MCF 10A (cell line): ENCODE data around the gene C1orf56. TPM values are rescaled to one million over a fixed set of nuclear protein-coding genes. Genes with fewer than 3 reads are reported as not detected.
A peak's percentile ranks its signal among the peaks of the same experiment; 100 is the strongest.

Experiments
- Bru-seq: library from RNA; stranded (reverse); fragments of 400-500 nt; gene quantifications from one replicate; lab custom pipeline; 2021; lab: Mats Ljungman, UMichigan
- BruChase-seq, 2 experiments: library from RNA; stranded (reverse); fragments of 400-500 nt; gene quantifications; one replicate each; lab custom pipeline; 2021; lab: Mats Ljungman, UMichigan
- BruUV-seq: library from RNA; stranded (reverse); fragments of 400-500 nt; replicated peaks from 2 replicates; lab custom pipeline; 2021; lab: Mats Ljungman, UMichigan
- CTCF ChIA-PET: fragments of 300-600 bp; sonication (Branson Sonifier 250); formaldehyde crosslinking; extraction: SDS; loops from one replicate; lab custom pipeline; 2021; ENCODE audit warnings: antibody characterized with exemption, inconsistent platforms; lab: Yijun Ruan, JAX
- POLR2A ChIA-PET: fragments of 300-600, 350-650 bp; sonication (Branson Sonifier 250); formaldehyde crosslinking; extraction: SDS; loops from one replicate; lab custom pipeline; 2020; ENCODE audit warnings: antibody characterized with exemption, inconsistent platforms; lab: Yijun Ruan, JAX
- DNase-seq: peaks from one replicate; pipeline ENCODE4 v3.0.0-alpha.2; 2018; ENCODE audit not compliant: unreplicated experiment
- H3K27ac Mint-ChIP-seq: one replicate; pipeline ENCODE4 v1.8.0; 2022; ENCODE audit warnings: mild to moderate bottlenecking, low read depth, mixed read lengths; ENCODE audit not compliant: unreplicated experiment
- H3K27me3 Mint-ChIP-seq: one replicate; pipeline ENCODE4 v1.8.0; 2022; ENCODE audit warnings: mixed read lengths; ENCODE audit not compliant: insufficient read depth, unreplicated experiment
- H3K36me3 Mint-ChIP-seq: one replicate; pipeline ENCODE4 v1.8.0; 2022; ENCODE audit warnings: mild to moderate bottlenecking, moderate library complexity, mixed read lengths; ENCODE audit not compliant: insufficient read depth, unreplicated experiment
- H3K4me1 Mint-ChIP-seq: one replicate; pipeline ENCODE4 v1.8.0; 2022; ENCODE audit warnings: mixed read lengths; ENCODE audit not compliant: insufficient read depth, unreplicated experiment
- H3K4me3 Mint-ChIP-seq: one replicate; pipeline ENCODE4 v1.8.0; 2022; ENCODE audit warnings: mild to moderate bottlenecking, moderate library complexity, mixed read lengths; ENCODE audit not compliant: unreplicated experiment
- H3K9me3 Mint-ChIP-seq: one replicate; pipeline ENCODE4 v1.8.0; 2022; ENCODE audit warnings: mixed read lengths; ENCODE audit not compliant: unreplicated experiment
- intact Hi-C: fragments of 100-400 bp; cut with micrococcal nuclease; formaldehyde crosslinking; loops from 2 replicates; pipeline ENCODE4 v1.14.1; 2022
- long read RNA-seq: library from polyadenylated mRNA; stranded (forward); transcript quantifications from one replicate; pipeline ENCODE4 v2.0.0, GENCODE V29; 2022
- total RNA-seq: library from RNA; stranded (reverse); gene quantifications from 2 replicates; pipeline ENCODE4 v1.2.3, GENCODE V29; 2022
- TF ChIP-seq, protein P1 (sequence below): fragments of 200-600 bp; IDR thresholded peaks from one replicate; pipeline ENCODE4 v1.8.0; 2022; ENCODE audit warnings: antibody characterized with exemption, mild to moderate bottlenecking; ENCODE audit not compliant: unreplicated experiment

The C1orf56 gene, protein sequence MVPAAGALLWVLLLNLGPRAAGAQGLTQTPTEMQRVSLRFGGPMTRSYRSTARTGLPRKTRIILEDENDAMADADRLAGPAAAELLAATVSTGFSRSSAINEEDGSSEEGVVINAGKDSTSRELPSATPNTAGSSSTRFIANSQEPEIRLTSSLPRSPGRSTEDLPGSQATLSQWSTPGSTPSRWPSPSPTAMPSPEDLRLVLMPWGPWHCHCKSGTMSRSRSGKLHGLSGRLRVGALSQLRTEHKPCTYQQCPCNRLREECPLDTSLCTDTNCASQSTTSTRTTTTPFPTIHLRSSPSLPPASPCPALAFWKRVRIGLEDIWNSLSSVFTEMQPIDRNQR
- total RNA-seq (2.2 and 2.7 TPM in 2 replicates), Bru-seq, nascent RNA (percentile 47 among the genes with signal in this experiment), BruChase-seq, experiment 1, labeled RNA remaining after a 6-hour chase (percentile 64 among the genes with signal in this experiment), BruChase-seq, experiment 2, labeled RNA remaining after a 2-hour chase (percentile 49 among the genes with signal in this experiment)
- long read RNA-seq, transcript C1orf56-201 (2 exons, 2,096 nt), result major isoform, 6 of 7 reads
- long read RNA-seq, partial matches to known transcripts, result 0 of 7 reads
- long read RNA-seq, other reads (novel, unspliced or antisense), result 1 of 7 reads

DNA sequence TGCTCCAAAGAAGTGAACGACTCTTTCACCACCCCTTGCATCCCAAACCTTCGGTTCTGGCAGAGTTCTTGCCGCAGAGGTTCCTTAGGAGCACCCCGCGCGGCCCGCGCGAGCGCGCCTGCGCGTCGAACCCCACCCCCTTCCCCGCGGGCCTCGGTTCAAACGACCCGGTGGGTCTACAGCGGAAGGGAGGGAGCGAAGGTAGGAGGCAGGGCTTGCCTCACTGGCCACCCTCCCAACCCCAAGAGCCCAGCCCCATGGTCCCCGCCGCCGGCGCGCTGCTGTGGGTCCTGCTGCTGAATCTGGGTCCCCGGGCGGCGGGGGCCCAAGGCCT lies at the start of gene C1orf56:
TSS of gene C1orf56 (plus strand) at position 161 of the 334 bp plus-strand sequence. CDS start at position 258, 97 bp downstream.
- POLR2A ChIA-PET, result interaction anchor here (0.6 to 9.7 kb wide), 18 partner anchors 9 to 813 kb away, joined by 3 to 90 read pairs (median 4); partner anchors contain the start of genes CDC42SE1, LYSMD1, MINDY1 and MLLT11
- Mint-ChIP-seq H3K4me3 (peak within 1 kb of the TSS; percentile 85), H3K27me3 (no peaks in the 10 kb centered on the region), H3K27ac (peak within 1 kb of the TSS; percentile 79), H3K36me3 (peaks cover 30% of the 10 kb centered on the region), H3K9me3 (no peaks in the 10 kb centered on the region), H3K4me1 (peaks cover 21% of the 10 kb centered on the region)
- BruUV-seq, result no TSS peak
- intact Hi-C loops, result no loop called here
- TF ChIP-seq, protein P1, sequence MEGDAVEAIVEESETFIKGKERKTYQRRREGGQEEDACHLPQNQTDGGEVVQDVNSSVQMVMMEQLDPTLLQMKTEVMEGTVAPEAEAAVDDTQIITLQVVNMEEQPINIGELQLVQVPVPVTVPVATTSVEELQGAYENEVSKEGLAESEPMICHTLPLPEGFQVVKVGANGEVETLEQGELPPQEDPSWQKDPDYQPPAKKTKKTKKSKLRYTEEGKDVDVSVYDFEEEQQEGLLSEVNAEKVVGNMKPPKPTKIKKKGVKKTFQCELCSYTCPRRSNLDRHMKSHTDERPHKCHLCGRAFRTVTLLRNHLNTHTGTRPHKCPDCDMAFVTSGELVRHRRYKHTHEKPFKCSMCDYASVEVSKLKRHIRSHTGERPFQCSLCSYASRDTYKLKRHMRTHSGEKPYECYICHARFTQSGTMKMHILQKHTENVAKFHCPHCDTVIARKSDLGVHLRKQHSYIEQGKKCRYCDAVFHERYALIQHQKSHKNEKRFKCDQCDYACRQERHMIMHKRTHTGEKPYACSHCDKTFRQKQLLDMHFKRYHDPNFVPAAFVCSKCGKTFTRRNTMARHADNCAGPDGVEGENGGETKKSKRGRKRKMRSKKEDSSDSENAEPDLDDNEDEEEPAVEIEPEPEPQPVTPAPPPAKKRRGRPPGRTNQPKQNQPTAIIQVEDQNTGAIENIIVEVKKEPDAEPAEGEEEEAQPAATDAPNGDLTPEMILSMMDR, result no peak
- DNase-seq, result peak; percentile 61
- CTCF ChIA-PET, result interaction anchor here (0.6 to 2.5 kb wide), 12 partner anchors 8 to 123 kb away, joined by 3 to 17 read pairs (median 4); no protein-coding TSS in a partner anchor

DNA sequence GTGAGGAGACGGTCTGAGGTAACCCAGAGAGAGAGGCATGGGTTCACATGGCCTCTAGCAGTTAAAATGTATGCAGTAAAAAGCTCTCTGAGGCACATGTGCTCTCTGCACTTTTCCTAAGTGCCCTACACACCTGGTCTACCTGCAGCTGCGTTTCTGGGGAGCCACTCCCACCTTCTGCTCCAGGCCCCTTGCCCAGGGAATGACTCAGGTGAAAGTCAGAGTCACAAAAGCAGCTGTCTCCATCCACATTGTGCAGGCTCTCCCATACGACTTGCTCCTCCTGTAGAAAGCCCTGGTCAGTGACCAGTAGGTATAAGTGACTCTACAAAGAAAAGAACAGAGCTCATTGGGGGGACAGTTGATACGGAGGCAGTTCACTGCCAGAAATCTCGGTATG lies 49.6 kb upstream of the C1orf56 start:
- Mint-ChIP-seq H3K9me3 (no peaks in the 10 kb centered on the region), H3K27ac (no peak overlapping the region), H3K36me3 (peaks cover 23% of the 10 kb centered on the region), H3K4me3 (no peak overlapping the region), H3K27me3 (no peaks in the 10 kb centered on the region), H3K4me1 (peaks cover 9% of the 10 kb centered on the region)
- ChIA-PET POLR2A (interaction anchor here (0.8 to 6.2 kb wide), 5 partner anchors 8 to 634 kb away, joined by 3 to 61 read pairs (median 3); partner anchors contain the start of genes MINDY1, RPRD2 and VPS72), CTCF (interaction anchor here (0.5 to 12.4 kb wide), 7 partner anchors 8 to 311 kb away, joined by 3 to 302 read pairs (median 4); partner anchors contain the start of genes ANXA9, CERS2 and MINDY1)
- BruUV-seq, result no TSS peak
- no peak for DNase-seq
- TF ChIP-seq, protein P1, result no peak
- intact Hi-C loops, result loop anchor here (5.0 kb wide), 1 partner anchor 376 kb away; no protein-coding TSS in a partner anchor

DNA sequence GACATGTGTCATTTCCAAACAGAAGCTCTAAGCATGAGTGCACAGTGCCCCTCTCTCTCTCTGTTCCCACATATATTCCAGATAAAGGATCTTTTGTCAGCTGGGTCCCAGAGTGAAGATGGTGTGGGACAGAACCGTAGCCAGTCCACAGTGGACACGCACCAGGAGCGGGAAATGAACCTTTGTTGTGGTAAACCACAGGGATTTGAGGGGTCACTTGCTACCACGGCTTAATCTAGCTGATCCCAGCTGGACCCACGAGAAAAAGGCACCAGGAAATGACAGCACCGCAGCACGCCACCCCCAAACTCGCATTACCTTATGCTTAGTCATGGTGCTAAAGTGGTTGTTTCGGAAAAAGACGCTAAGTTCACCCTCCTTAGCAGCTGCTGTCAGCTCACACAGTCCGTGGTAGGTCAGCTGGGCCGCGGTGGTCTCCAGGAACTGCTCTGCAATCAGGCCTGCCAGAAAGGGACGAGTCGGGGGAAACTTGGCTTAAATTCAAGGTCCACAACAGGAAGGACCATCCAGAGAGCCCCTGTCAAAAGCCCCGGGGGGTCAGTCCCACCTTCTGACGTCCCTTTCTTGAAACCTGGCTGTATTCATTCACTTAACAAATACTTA lies 48.4 kb upstream of the C1orf56 start:
- H3K4me3 Mint-ChIP-seq, result no peak overlapping the region
- TF ChIP-seq, protein P1, result no peak
- H3K36me3 Mint-ChIP-seq, result peaks cover 23% of the 10 kb centered on the region
- H3K9me3 Mint-ChIP-seq, result no peaks in the 10 kb centered on the region
- CTCF ChIA-PET, result interaction anchor here (0.6 to 12.4 kb wide), 16 partner anchors 13 to 1057 kb away, joined by 3 to 302 read pairs (median 4); partner anchors contain the start of genes ANXA9, CERS2 and GABPB2
- BruUV-seq, result no TSS peak
- DNase-seq, result no peak
- H3K27ac Mint-ChIP-seq, result no peak overlapping the region
- POLR2A ChIA-PET, result interaction anchor here (0.5 to 6.2 kb wide), 7 partner anchors 7 to 190 kb away, joined by 3 to 61 read pairs (median 3); partner anchors contain the start of genes MINDY1 and VPS72
- peaks cover 13% of the 10 kb centered on the region for H3K4me1 Mint-ChIP-seq
- H3K27me3 Mint-ChIP-seq, result no peaks in the 10 kb centered on the region
- intact Hi-C loops, result loop anchor here (5.0 kb wide), 1 partner anchor 377 kb away; no protein-coding TSS in a partner anchor
